GM12878 (cell line): ENCODE results near the gene PUS7. TPM values are rescaled to one million over a fixed set of nuclear protein-coding genes. Genes with fewer than 3 reads are reported as not detected.

Source experiments
- ATAC-seq: fragments of 200-7000 bp; cut with Tn5 transposase; 3 replicates; pipeline ENCODE4 v1.9.1; 2020; ENCODE audit warnings: mild to moderate bottlenecking, moderate library complexity
- BruUV-seq: library from RNA; stranded (reverse); fragments of 400-500 nt; replicated peaks from 2 replicates; lab custom pipeline; 2021; lab: Mats Ljungman, UMichigan
- CTCF ChIA-PET: fragments of 300-600 bp; sonication (Branson Sonifier 250); formaldehyde crosslinking; extraction: SDS; loops from one replicate; lab custom pipeline; 2021; ENCODE audit warnings: inconsistent platforms; lab: Yijun Ruan, JAX
- POLR2A ChIA-PET: fragments of 350-600 bp; formaldehyde crosslinking; extraction: SDS; loops from one replicate; lab custom pipeline; 2021; ENCODE audit warnings: inconsistent platforms; lab: Charles Lee
- RAD21 ChIA-PET: fragments of 300-600 bp; sonication (Branson Sonifier 250); formaldehyde crosslinking; loops from one replicate; lab custom pipeline; 2023; ENCODE audit warnings: antibody characterized with exemption; ENCODE audit not compliant: unreplicated experiment; lab: Charles Lee
- SMC1A ChIA-PET: fragments of 300-600 bp; sonication (Branson Sonifier 250); formaldehyde crosslinking; loops from one replicate; lab custom pipeline; 2023; ENCODE audit not compliant: unreplicated experiment, uncharacterized antibody; lab: Charles Lee
- DNase-seq: peaks from one replicate; pipeline ENCODE4 v3.0.0-alpha.2; 2011; ENCODE audit warnings: low read depth, low spot score
- FAIRE-seq: peaks from 3 replicates; lab custom pipeline; 2011; peaks lifted over from hg19 to GRCh38; lab: Jason Lieb, UNC
- H2AFZ ChIP-seq: 2 replicates; pipeline ENCODE4 v1.6.0; 2011; ENCODE audit warnings: low read depth, low read length, control low read depth; ENCODE audit not compliant: control insufficient read depth
- H3K27ac ChIP-seq: 2 replicates; pipeline ENCODE4 v1.5.1; 2011; ENCODE audit warnings: control low read depth; ENCODE audit not compliant: control insufficient read depth, insufficient read depth
- H3K27me3 ChIP-seq, 2 experiments: replicated peaks in 1 of 2; 2 replicates each; pipeline versions ENCODE4 v1.6.0 to v1.6.1; 2011; ENCODE audit warnings: low read length in 1 of 2; ENCODE audit not compliant: control insufficient read depth in 2 of 2, insufficient read depth in 2 of 2
- H3K36me3 ChIP-seq, 2 experiments: 2 replicates each; pipeline ENCODE4 v1.5.1; 2011; ENCODE audit warnings: low read length in 1 of 2; ENCODE audit not compliant: control insufficient read depth in 2 of 2, insufficient read depth in 2 of 2
- H3K4me1 ChIP-seq: 2 replicates; pipeline ENCODE4 v1.6.1; 2011; ENCODE audit warnings: mild to moderate bottlenecking, low read length, moderate library complexity, mixed read lengths; ENCODE audit not compliant: control insufficient read depth, insufficient read depth
- H3K4me2 ChIP-seq: 2 replicates; pipeline ENCODE4 v1.6.0; 2011; ENCODE audit warnings: control low read depth; ENCODE audit not compliant: control insufficient read depth, insufficient read depth
- H3K4me3 ChIP-seq: fragments of 200-600 bp; sonication (generic); 2 replicates; pipeline ENCODE4 v1.5.1; 2016
- H3K79me2 ChIP-seq: 2 replicates; pipeline ENCODE4 v1.6.0; 2011; ENCODE audit warnings: low read length; ENCODE audit not compliant: control insufficient read depth, insufficient read depth
- H3K9ac ChIP-seq: 2 replicates; pipeline ENCODE4 v1.8.0; 2011; ENCODE audit warnings: low read length, control low read depth, mixed read lengths; ENCODE audit not compliant: control insufficient read depth, insufficient read depth
- H3K9me3 ChIP-seq: replicated peaks from 3 replicates; pipeline ENCODE4 v1.5.1; 2011; ENCODE audit warnings: mild to moderate bottlenecking, low read length; ENCODE audit not compliant: control insufficient read depth, insufficient read depth
- H4K20me1 ChIP-seq: 2 replicates; pipeline ENCODE4 v1.6.0; 2011; ENCODE audit not compliant: control insufficient read depth, insufficient read depth
- CBX5 ChIP-seq: sonication (generic); IDR thresholded peaks from 2 replicates; pipeline ENCODE4 v1.6.1; 2016; ENCODE audit warnings: low read depth, moderate library complexity, mild to moderate bottlenecking, inconsistent platforms
- EP300 ChIP-seq, 2 experiments: fragments of 150-350 bp in 1 of 2; IDR thresholded peaks; 2 replicates each; pipeline ENCODE4 v1.6.1; 2011 to 2012; ENCODE audit warnings: low read depth in 2 of 2, low read length in 2 of 2, borderline replicate concordance in 1 of 2, improper control_type of control experiment in 1 of 2, inconsistent platforms in 1 of 2; ENCODE audit not compliant: control insufficient read depth in 1 of 2
- FOXK2 ChIP-seq: fragments of 450-650 bp; IDR thresholded peaks from 2 replicates; pipeline ENCODE4 v1.6.1; 2017; ENCODE audit warnings: mild to moderate bottlenecking, moderate library complexity
- KDM1A ChIP-seq: fragments of 200-600 bp; sonication (generic); IDR thresholded peaks from 2 replicates; pipeline ENCODE4 v1.6.1; 2016; ENCODE audit warnings: borderline replicate concordance
- MTA2 ChIP-seq: fragments of 450-650 bp; IDR thresholded peaks from 2 replicates; pipeline ENCODE4 v1.6.1; 2016; ENCODE audit warnings: low read depth, mild to moderate bottlenecking, moderate library complexity
- NBN ChIP-seq: fragments of 450-650 bp; IDR thresholded peaks from 2 replicates; pipeline ENCODE4 v1.6.1; 2016
- NR2C1 ChIP-seq: fragments of 450-650 bp; IDR thresholded peaks from 2 replicates; pipeline ENCODE4 v1.6.1; 2017; ENCODE audit warnings: antibody characterized with exemption, mild to moderate bottlenecking, moderate library complexity
- PBX3 ChIP-seq: IDR thresholded peaks from 2 replicates; pipeline ENCODE4 v1.6.1; 2011; ENCODE audit warnings: mild to moderate bottlenecking, low read depth, low read length, moderate library complexity; ENCODE audit not compliant: insufficient replicate concordance
- RAD21 ChIP-seq: IDR thresholded peaks from 2 replicates; pipeline ENCODE4 v1.6.1; 2011; ENCODE audit warnings: mild to moderate bottlenecking, low read depth, low read length, moderate library complexity; ENCODE audit not compliant: insufficient read depth
- SREBF2 ChIP-seq: IDR thresholded peaks from 2 replicates; pipeline ENCODE4 v1.6.1; 2012; ENCODE audit warnings: mild to moderate bottlenecking, low read length
- USF2 ChIP-seq: IDR thresholded peaks from 2 replicates; pipeline ENCODE4 v1.6.1; 2011; ENCODE audit warnings: low read depth, low read length, improper control_type of control experiment, borderline replicate concordance
- ZNF217 ChIP-seq: fragments of 450-650 bp; IDR thresholded peaks from 2 replicates; pipeline ENCODE4 v1.6.1; 2017; ENCODE audit warnings: antibody characterized with exemption, mild to moderate bottlenecking
- WGBS: methylation state at CpG from one replicate; pipeline ENCODE4 v1.1.6; 2016; ENCODE audit warnings: low lambda C conversion rate; ENCODE audit not compliant: insufficient replicate concordance, insufficient coverage; ENCODE audit errors: missing lambda C conversion rate; 5-methylcytosine and 5-hydroxymethylcytosine counted together
- in situ Hi-C: fragments of 300-500 bp; cut with MboI; formaldehyde crosslinking; loops from 9 replicates; pipeline ENCODE4 v1.14.3; 2018; ENCODE audit warnings: mixed read lengths
- intact Hi-C: fragments of 100-400 bp; cut with micrococcal nuclease; formaldehyde crosslinking; loops from one replicate; pipeline ENCODE4 v1.14.2; 2022; ENCODE audit not compliant: unreplicated experiment
- polyA plus RNA-seq, 11 experiments: library from polyadenylated mRNA; depleted of rRNA in 4 of 11; unstranded in 6 of 11; stranded (reverse) in 5 of 11; fragments of >200 nt; fragmentation: Nextera tagmentation in 4 of 11; fragmentation: Illumina TruSeq in 1 of 11; extraction: Ambion mirVana in 4 of 11; extraction: Trizol in 1 of 11; gene quantifications; 1 replicate in 1 of 11; 2 replicates in 10 of 11; pipeline versions ENCODE4 v1.2.1 to v1.2.3, GENCODE V29; 2011 to 2016; ENCODE audit warnings: inconsistent platforms in 2 of 11, missing spikeins in 2 of 11, low read depth in 1 of 11
- total RNA-seq, 4 experiments: library from RNA; depleted of rRNA in 3 of 4; stranded (reverse); fragments of >200 nt in 3 of 4; fragmentation: Illumina TruSeq in 1 of 4; extraction: Trizol in 1 of 4; gene quantifications; 2 replicates each; pipeline versions ENCODE4 v1.2.1 to v1.2.3, GENCODE V29; 2013 to 2021
- TF ChIP-seq, protein P1 (sequence below): fragments of 450-650 bp; IDR thresholded peaks from 2 replicates; pipeline ENCODE4 v1.6.1; 2017; ENCODE audit warnings: borderline replicate concordance

The PUS7 gene
- total and polyA plus RNA-seq, 10 of the 15 experiments (the other 5 are each of a cell fraction or from before 2014, with no cell fraction given): 5.6 to 28.5 (median 22.4) TPM

DNA sequence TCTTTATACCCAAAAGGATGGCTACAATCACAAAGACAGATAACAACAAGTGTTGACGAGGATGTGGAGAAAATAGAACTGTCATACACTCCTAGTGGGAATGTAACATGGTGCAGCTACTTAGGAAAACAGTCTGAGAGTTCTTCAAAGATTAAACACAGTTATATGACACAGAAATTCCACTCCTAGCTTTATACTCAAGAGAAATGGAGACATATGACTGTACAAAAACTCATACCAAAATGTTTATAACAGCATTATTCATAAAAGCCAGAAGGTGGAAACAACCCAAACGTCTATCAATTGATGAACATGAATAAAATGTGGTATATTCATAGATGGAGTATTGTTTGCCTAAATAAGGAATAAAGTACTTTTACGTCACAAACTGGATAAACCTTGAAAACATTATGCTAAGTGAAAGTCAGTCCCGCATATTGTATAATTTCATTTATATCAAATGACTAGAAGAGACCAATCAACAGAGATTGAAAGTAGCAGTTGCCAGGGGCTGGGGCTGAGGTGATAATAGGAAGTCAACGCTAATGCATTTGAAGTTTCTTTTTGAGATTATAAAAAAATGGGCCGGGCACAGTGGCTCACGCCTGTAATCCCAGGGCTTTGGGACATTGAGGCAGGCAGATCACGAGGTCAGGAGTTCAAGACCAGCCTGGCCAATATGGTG lies 71.8 kb downstream of the PUS7 start:
- FAIRE-seq (no peak), DNase-seq (no peak), ATAC-seq (no peak)
- Histone ChIP-seq H3K27ac (no peak overlapping the region), H3K4me3 (no peak overlapping the region), H2AFZ (no peak overlapping the region), H3K9ac (no peak overlapping the region), H3K4me2 (no peak overlapping the region), H3K36me3 (no peaks in the 10 kb centered on the region), H3K9me3 (no peaks in the 10 kb centered on the region), H3K27me3 (no peaks in the 10 kb centered on the region), H4K20me1 (no peaks in the 10 kb centered on the region), H3K79me2 (no peaks in the 10 kb centered on the region), H3K4me1 (peaks cover 6% of the 10 kb centered on the region)
- in situ Hi-C loops (no loop called here), intact Hi-C loops (no loop called here)
- TF ChIP-seq USF2 (no peak), SREBF2 (no peak), NR2C1 (no peak), ZNF217 (no peak), RAD21 (no peak), KDM1A (no peak), CBX5 (no peak), PBX3 (no peak), NBN (no peak), FOXK2 (no peak), EP300 (IDR thresholded peaks at IDR 0.05; ENCODE audit: borderline replicate concordance in 1 of 2, control insufficient read depth in 1 of 2, low read depth in 2 of 2, low read length in 2 of 2) (no peak), MTA2 (no peak)
- TF ChIP-seq, protein P1, sequence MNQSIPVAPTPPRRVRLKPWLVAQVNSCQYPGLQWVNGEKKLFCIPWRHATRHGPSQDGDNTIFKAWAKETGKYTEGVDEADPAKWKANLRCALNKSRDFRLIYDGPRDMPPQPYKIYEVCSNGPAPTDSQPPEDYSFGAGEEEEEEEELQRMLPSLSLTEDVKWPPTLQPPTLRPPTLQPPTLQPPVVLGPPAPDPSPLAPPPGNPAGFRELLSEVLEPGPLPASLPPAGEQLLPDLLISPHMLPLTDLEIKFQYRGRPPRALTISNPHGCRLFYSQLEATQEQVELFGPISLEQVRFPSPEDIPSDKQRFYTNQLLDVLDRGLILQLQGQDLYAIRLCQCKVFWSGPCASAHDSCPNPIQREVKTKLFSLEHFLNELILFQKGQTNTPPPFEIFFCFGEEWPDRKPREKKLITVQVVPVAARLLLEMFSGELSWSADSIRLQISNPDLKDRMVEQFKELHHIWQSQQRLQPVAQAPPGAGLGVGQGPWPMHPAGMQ: no peak
- no TSS peak for BruUV-seq
- RAD21 ChIA-PET: no interaction called here
- SMC1A ChIA-PET: no interaction called here
- CTCF ChIA-PET: no interaction called here
- 94% methylated on average over 8 of the region's 8 CpGs for WGBS
- POLR2A ChIA-PET: no interaction called here
